LNCAP (cell line): ENCODE measurements around the gene UNC119.

Experiments
- TF ChIP-seq, protein P1 (sequence below): fragments of 450-650 bp; IDR thresholded peaks from 2 replicates; pipeline ENCODE4 v1.5.1; 2017; ENCODE audit warnings: mild to moderate bottlenecking

Gene UNC119

DNA sequence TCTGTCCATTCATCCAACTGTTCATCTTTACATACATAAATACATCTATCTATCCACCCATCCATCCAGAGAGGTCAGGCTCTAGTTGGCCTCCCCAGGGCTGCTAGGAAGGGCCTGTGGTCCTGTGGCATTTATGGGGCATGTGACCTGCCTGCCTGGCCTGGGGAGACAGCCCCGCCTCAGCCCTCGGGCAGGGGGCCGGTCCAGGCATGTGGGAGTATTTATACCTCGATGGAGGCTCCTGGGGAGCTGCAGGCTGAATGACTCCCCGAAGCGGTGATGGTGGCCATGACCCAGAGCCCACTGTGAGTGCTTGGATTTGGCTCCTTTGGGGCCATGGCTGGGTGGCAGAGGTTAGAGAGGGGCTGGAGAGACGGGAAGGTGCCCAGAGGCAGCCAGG, 38.9 kb downstream of the UNC119 start:
- TF ChIP-seq, protein P1, sequence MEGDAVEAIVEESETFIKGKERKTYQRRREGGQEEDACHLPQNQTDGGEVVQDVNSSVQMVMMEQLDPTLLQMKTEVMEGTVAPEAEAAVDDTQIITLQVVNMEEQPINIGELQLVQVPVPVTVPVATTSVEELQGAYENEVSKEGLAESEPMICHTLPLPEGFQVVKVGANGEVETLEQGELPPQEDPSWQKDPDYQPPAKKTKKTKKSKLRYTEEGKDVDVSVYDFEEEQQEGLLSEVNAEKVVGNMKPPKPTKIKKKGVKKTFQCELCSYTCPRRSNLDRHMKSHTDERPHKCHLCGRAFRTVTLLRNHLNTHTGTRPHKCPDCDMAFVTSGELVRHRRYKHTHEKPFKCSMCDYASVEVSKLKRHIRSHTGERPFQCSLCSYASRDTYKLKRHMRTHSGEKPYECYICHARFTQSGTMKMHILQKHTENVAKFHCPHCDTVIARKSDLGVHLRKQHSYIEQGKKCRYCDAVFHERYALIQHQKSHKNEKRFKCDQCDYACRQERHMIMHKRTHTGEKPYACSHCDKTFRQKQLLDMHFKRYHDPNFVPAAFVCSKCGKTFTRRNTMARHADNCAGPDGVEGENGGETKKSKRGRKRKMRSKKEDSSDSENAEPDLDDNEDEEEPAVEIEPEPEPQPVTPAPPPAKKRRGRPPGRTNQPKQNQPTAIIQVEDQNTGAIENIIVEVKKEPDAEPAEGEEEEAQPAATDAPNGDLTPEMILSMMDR = no peak

DNA sequence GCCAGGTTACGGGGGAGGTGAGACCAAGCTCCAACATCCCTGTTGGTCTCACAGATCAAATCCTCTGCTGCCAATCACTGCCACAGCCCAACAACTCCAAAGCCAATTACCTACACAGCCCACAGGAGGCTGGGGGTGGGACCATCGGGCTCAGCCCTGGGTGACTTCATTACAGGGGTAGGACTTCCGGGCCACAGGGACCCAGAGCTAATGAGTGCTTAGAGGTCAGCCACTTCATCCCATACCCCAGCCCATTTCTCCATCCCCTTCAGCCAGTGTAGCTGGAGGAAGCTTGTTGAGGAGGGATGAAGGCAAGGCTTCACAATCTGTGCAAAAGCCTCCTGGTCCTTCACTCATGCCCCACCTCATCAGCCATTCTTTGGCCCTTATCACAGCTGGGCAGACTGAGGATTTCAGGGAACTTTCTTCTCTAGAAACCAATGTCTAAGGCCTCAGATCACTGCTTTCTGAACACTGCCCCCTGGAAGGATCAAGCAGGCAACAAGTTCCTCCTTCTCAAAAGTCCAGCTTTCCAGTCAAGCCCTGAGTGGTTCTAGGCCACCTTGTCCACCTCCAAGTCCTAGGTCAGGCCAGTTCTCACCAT, 40.5 kb downstream of the UNC119 start:
- TF ChIP-seq, protein P1 = no peak

DNA sequence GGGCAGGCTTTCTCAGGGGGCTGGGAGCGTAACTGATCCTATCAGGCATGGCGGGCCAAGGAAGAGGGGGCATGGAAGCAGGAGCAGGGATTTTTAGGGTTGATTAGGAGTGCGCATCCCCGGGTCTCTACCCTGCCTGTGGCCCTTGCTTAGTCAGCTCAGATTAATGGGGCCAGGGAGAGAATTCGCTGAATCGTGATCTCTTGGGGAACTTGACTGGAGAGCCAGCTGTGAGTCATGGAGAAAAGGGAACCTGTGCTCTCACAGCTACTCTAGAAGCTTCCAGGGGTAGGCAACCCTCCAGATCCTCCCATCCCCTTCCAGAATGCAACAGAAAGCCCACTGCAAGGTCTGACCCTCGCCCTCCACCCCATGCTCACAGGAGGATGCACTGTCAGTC, 42.6 kb downstream of the UNC119 start:
- TF ChIP-seq, protein P1 = no peak

DNA sequence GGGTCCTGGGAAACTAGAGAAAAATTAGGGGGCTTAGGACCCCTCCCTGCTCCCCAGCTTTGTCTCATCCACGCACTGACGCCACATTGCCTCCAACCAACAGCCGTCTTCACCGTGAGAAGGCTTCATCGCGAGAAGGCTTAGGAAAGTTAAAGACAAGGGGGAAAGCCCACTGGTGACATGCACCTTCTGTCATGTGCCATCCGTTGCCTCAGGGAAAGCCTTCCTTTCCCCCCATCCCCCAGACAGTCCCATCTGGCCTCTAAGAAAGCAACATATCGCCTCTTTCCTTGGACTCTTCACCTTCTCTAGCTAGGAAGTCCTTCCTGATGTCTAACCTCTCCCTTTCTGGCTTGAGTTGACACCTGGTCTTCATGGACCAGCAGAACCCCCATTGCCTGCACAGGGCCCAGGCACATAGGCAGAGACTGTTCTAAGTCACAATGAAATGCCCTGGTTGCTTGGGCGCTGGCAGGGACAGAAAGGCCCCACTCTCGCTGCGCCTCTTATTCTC, 44.2 kb downstream of the UNC119 start:
- TF ChIP-seq, protein P1 = no peak

DNA sequence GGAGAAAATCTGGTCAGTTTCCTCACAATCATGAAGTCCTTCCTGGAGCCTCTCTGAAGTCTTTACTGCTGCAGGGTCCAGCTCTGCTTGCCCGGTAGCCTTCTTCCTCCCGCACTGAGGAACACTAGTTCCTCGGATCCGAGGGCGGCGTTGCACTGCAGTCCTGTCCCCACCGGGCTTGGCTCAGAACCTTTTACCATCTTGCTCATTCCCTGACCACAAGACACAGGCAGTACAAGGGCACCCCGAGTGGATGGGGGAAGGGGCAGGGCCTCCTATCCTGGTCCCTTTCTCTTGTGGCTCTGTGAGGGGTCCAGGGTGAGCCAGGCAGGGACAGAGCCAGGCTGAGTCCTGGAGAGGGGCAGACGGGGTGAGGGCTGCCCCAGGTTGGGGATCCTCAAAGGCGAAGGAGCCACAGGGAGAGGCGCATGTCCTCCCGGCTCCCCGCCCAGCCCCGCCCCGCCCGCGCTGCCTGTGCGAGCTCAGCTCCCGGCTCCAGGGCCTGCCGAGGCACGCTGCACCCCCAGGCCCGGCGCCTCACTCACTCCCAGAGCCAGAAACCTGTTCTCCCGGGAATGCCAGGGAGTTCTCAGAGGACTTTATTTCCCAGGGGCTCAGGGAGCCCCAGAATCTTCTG, 44.7 kb downstream of the UNC119 start:
- TF ChIP-seq, protein P1 = no peak

DNA sequence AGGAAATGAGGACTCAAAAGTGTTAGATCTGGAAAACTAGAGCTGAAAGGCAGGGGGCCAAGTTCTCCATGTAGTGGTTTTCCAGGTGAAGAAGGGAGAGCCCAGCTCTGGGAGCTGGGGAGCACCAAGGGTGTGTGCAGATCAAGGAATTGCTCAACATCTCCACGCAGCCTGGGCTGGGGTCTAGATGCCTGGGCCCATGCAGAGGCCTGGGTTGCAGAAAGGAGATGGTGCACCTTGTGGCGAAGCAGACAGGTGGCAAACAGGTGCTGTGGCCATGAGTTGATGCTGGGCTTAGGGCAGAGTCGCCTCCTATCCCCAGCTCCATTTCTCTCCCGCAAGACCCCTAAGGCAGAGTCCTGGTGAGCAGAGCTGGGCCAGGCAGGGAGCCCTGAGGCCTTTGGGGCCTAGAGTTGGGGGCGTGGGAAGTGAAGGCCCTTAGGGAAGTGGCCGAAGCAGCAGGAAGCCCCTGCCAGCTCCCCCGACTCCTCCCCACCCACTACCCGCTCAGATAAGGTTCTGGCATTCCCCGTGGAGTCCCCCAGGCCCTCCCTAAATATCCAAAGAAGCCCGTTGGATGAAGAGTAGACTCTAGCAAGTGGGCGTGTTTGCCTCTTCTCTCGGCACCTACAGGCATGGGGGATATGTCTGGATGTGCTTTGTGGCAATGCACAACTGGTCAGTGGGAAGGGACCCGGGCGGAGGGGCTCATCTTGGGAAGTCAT, 45.5 kb downstream of the UNC119 start:
- TF ChIP-seq, protein P1 = no peak

DNA sequence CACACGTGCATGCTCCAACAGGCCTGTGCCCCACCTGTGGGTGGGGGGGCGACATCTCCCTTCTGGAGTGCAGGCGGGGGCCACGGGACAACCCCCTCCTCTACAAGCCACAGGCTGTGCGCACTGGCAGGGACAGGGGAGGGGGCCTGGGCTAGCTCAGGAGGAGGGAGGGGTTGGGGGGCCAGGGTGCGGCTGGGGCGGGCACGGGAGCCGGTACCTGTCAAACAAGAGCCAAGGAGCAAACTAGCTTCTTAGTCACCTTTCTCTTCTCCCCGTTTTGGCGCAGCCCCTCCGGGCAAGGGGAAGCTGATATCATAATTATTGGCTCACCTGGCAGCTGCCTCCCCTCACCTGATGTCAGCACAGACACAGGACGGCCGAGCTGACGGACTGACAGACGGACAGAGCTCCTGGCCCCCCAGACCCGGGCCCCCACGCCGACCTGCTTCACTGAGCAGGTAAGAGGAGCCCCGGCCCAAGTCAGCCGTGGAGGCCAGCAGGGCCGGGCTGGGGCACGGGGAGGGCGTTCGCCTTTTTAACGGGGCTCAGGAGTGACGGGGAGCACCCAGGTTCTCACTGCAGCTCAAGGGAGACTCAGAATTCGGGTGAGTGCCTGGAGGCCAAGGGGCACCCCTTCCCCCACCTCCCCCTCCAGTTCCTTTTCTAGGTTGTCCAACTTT, 46.3 kb downstream of the UNC119 start, which contains the start of gene FOXN1:
Gene FOXN1, plus strand, starts transcription at position 363 of the 680 bp plus-strand sequence. CDS start 17,622 bp downstream, outside the sequence.
- TF ChIP-seq, protein P1 = no peak
